Epidermal melanocyte (primary cell): ENCODE measurements around the gene NDUFAF8.

Experiments used
- DNase-seq: peaks from one replicate; pipeline ENCODE4 v3.0.0; 2011; ENCODE audit warnings: low spot score; ENCODE audit not compliant: insufficient read length

Gene NDUFAF8

GRCh38 chr17:81200695-81201580 is 38.2 kb upstream of the NDUFAF8 start:
- peak; percentile 92 for DNase-seq

- no peak for DNase-seq
Measured at GRCh38 chr17:81202318-81202717, 36.8 kb upstream of the NDUFAF8 start.

GRCh38 chr17:81203136-81203535 is 36.0 kb upstream of the NDUFAF8 start:
- no peak for DNase-seq

- DNase-seq, result no peak
Measured at GRCh38 chr17:81204578-81204977, 34.5 kb upstream of the NDUFAF8 start.

GRCh38 chr17:81206166-81206565 is 33.0 kb upstream of the NDUFAF8 start:
- DNase-seq, result no peak

GRCh38 chr17:81206657-81207056 is 32.5 kb upstream of the NDUFAF8 start:
- DNase-seq, result no peak

- no peak for DNase-seq
Measured at GRCh38 chr17:81207610-81208581, 31.2 kb upstream of the NDUFAF8 start.

- DNase-seq, result no peak
Measured at GRCh38 chr17:81208651-81209050, 30.5 kb upstream of the NDUFAF8 start.

GRCh38 chr17:81209141-81209540 is 30.0 kb upstream of the NDUFAF8 start:
- DNase-seq, result no peak

GRCh38 chr17:81210466-81210865 is 28.7 kb upstream of the NDUFAF8 start:
- DNase-seq, result no peak

GRCh38 chr17:81210868-81211267 is 28.2 kb upstream of the NDUFAF8 start:
- DNase-seq, result no peak

- no peak for DNase-seq
Measured at GRCh38 chr17:81212365-81212764, 26.8 kb upstream of the NDUFAF8 start.

- no peak for DNase-seq
Measured at GRCh38 chr17:81213978-81214377, 25.1 kb upstream of the NDUFAF8 start.

GRCh38 chr17:81217491-81217890 is 21.6 kb upstream of the NDUFAF8 start:
- no peak for DNase-seq

- DNase-seq, result no peak
Measured at GRCh38 chr17:81218459-81218858, 20.7 kb upstream of the NDUFAF8 start.

- no peak for DNase-seq
Measured at GRCh38 chr17:81218991-81219390, 20.1 kb upstream of the NDUFAF8 start.

- DNase-seq, result no peak
Measured at GRCh38 chr17:81219476-81220180, 19.5 kb upstream of the NDUFAF8 start.

- no peak for DNase-seq
Measured at GRCh38 chr17:81221371-81221841, 17.7 kb upstream of the NDUFAF8 start.

- DNase-seq, result no peak
Measured at GRCh38 chr17:81221842-81222619, 17.1 kb upstream of the NDUFAF8 start.

- DNase-seq, result no peak
Measured at GRCh38 chr17:81222620-81222905, 16.6 kb upstream of the NDUFAF8 start.
